RWPE1 (cell line): ENCODE results near the gene KCNJ2.

Experiments used
- CTCF ChIA-PET: fragments of 350-600 bp; sonication (Branson Sonifier 250); formaldehyde crosslinking; extraction: SDS; loops from one replicate; lab custom pipeline; 2021; lab: Yijun Ruan, JAX
- POLR2A ChIA-PET: fragments of 400-600 bp; formaldehyde crosslinking; extraction: SDS; loops from one replicate; lab custom pipeline; 2020; ENCODE audit warnings: antibody characterized with exemption; ENCODE audit not compliant: low non-redundant PET; lab: Yijun Ruan, JAX
- DNase-seq: peaks from one replicate; pipeline ENCODE4 v3.0.0; 2012; ENCODE audit warnings: low spot score
- H3K27ac ChIP-seq: fragments of 450-650 bp; 2 replicates; pipeline ENCODE4 v1.5.1; 2017
- CTCF ChIP-seq: fragments of 450-650 bp; conservative IDR thresholded peaks from 2 replicates; pipeline ENCODE4 v1.5.1; 2017; ENCODE audit warnings: low read depth, mild to moderate bottlenecking

Gene KCNJ2

GRCh38 chr17:70153210-70153609, 16.1 kb upstream of the KCNJ2 start:
- ChIA-PET CTCF (interaction anchor here (0.6 kb wide), 1 partner anchor 476 kb away, joined by 4 read pairs; no protein-coding TSS in a partner anchor), POLR2A (interaction anchor here (0.6 kb wide), 1 partner anchor 751 kb away, joined by 5 read pairs; no protein-coding TSS in a partner anchor)
- no peak for TF ChIP-seq CTCF
- no peak for DNase-seq
- H3K27ac ChIP-seq = no peak overlapping the region

DNA sequence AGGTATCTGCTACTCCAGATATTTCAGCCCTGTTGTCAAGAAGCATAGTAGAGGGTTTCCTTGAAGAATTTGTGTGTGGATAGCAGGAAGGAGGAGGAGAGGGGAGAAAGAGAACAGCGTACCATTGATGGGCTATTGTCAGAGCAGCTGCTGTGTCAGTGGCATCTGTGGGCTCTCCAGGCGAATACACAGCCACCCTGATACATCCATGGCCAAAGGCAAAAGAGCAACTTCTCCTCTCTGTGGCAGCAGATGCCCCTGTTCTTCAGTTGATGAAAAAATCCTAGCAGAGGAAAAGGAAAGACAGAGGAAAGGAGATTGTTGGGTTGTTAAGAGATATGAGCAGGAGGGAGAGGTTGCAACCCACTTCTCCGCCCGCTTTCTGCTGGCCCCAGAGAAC, 12.2 kb upstream of the KCNJ2 start:
- no peak for TF ChIP-seq CTCF
- no peak for DNase-seq
- ChIA-PET POLR2A (no interaction called here), CTCF (no interaction called here)
- H3K27ac ChIP-seq = no peak overlapping the region

DNA sequence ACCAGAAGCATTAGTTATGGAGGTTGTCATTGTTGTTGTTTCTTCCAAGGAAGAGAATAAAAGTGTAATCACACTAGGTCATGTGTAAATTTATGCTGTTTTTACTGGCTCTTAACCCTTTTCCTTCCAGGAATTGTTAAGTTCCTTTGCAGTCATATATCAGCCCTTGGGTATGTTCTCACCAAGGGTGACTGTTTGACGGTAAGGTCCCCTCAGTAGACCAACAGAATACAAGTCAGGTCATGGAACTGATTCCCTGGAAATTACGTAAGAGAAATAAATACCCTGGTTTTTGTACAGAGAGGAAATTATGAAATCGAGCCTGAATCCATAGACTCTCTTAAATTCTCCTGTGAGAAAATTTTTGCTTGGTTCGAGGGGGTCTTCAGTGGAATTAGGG, 11.2 kb upstream of the KCNJ2 start:
- CTCF ChIA-PET = no interaction called here
- TF ChIP-seq CTCF = no peak
- POLR2A ChIA-PET = no interaction called here
- DNase-seq = no peak
- no peak overlapping the region for H3K27ac ChIP-seq

DNA sequence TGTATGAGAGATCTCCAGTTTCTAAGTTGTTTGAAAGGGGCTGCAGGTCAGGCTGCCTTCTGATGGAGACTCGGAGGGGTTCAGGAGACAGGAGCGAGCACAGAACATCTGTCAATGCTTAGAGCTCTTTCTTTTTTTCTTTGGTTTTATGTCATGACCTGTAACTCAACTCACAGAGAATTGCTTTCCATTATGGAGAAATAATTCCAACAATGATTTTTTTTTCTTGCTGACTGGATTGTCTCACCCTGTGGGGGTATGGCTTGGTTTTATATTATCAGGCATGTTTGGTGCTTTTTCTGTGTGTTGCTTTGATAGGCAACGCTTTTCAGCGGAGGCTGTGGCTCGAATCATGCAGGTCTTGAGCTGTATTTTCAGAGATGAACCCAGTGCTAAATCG, 10.7 kb upstream of the KCNJ2 start:
- POLR2A ChIA-PET = no interaction called here
- TF ChIP-seq CTCF = no peak

DNA sequence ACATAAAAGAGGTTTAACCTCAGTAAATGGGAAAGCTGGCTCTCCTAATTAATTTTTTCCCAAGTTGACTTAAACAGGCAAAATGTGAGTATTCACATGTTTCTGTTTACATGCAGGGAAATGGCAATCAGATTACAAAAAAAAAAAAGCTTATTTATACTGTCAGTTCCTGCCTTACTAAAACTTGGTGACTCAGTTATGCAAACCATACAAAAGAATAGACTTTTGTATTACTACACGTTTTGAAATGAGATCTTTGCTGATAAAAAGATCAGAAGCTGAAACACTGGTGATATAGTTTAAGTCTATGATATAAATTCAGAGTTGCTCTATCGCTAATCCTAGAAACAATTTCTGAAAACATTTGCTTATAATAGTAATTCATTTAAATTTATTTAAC, 9.4 kb upstream of the KCNJ2 start:
- POLR2A ChIA-PET = no interaction called here
- CTCF ChIA-PET = interaction anchor here (0.7 kb wide), 1 partner anchor 964 kb away, joined by 3 read pairs; no protein-coding TSS in a partner anchor
- no peak overlapping the region for H3K27ac ChIP-seq
- no peak for TF ChIP-seq CTCF
- DNase-seq = no peak

More for the DNA sequence above, 10.7 kb upstream of the KCNJ2 start:
- no peak for DNase-seq
- CTCF ChIA-PET = no interaction called here
- H3K27ac ChIP-seq = no peak overlapping the region

DNA sequence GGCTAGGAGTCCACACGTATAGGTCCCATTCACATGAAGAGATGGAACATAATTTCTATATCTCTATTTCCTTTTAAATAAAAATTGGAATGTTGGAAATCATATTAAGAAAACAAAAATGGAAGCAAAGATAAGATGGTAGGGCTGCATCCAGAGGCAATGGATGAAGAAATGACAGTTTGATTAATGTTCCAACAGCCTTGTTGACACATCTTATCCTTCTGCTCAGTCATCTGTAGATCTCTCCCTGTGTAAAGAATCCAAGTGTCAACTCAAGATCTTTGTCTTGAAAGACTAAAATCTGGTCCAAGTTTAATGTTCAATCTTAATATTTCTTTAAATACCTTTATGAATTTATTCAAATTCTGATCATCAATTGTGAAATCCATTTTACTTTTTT, 7.8 kb upstream of the KCNJ2 start:
- CTCF ChIA-PET = no interaction called here
- POLR2A ChIA-PET = no interaction called here
- no peak for TF ChIP-seq CTCF

More for the DNA sequence above, 7.8 kb upstream of the KCNJ2 start:
- DNase-seq = no peak
- H3K27ac ChIP-seq = no peak overlapping the region
